ENCODE data around the gene AQP9. TPM values are rescaled to one million over a fixed set of nuclear protein-coding genes. Genes with fewer than 3 reads are reported as not detected.

Gene AQP9
- total RNA-seq, 4 donors from 2014 or later = 0.50 to 5.1 (median 3.0) TPM; not detected in 1

GRCh38 chr15:58228718-58229117 is 90.5 kb downstream of the AQP9 start:
- Histone ChIP-seq H3K27ac (no peak overlapping the region), H3K4me1 (peaks cover 0 to 30% (median 10%) of the 10 kb centered on the region in 3 donors), H3K36me3 (no peaks in the 10 kb centered on the region), H3K4me3 (no peak overlapping the region), H3K27me3 (no peaks in the 10 kb centered on the region), H3K9me3 (no peaks in the 10 kb centered on the region)
- TF ChIP-seq POLR2A (IDR thresholded peaks at IDR 0.05) = no peak
- 8 to 11% methylated on average over 1 of the region's 1 CpG for WGBS, 2 donors (ENCODE audit: low coverage in 1 of 2)
- no peak for ATAC-seq

- no peaks in the 10 kb centered on the region for H3K27me3 ChIP-seq
- 31 to 32% methylated on average over 6 to 8 of the region's 8 CpGs for WGBS, 2 donors (ENCODE audit: low coverage in 1 of 2)
- no peaks in the 10 kb centered on the region for H3K36me3 ChIP-seq
- H3K27ac ChIP-seq = no peak overlapping the region
- no peak for ATAC-seq
- no peak overlapping the region for H3K4me3 ChIP-seq
- H3K9me3 ChIP-seq = no peaks in the 10 kb centered on the region
- H3K4me1 ChIP-seq = peaks cover 0 to 24% (median 10%) of the 10 kb centered on the region in 3 donors
- TF ChIP-seq POLR2A (IDR thresholded peaks at IDR 0.05) (no peak), CTCF (IDR thresholded peaks at IDR 0.05) (no peak), EP300 (IDR thresholded peaks at IDR 0.05) (no peak), POLR2AphosphoS5 (IDR thresholded peaks at IDR 0.05) (no peak)
Observed at GRCh38 chr15:58229297-58229768, 91.2 kb downstream of the AQP9 start.

GRCh38 chr15:58232281-58233065 is 94.3 kb downstream of the AQP9 start:
- Histone ChIP-seq H3K27ac (no peak overlapping the region), H3K4me1 (peaks cover 0 to 21% (median 10%) of the 10 kb centered on the region in 3 donors), H3K4me3 (no peak overlapping the region), H3K36me3 (no peaks in the 10 kb centered on the region), H3K27me3 (no peaks in the 10 kb centered on the region), H3K9me3 (no peaks in the 10 kb centered on the region)
- WGBS, 2 donors (ENCODE audit: low coverage in 1 of 2) = 83% methylated on average over 2 of the region's 3 CpGs; no CpG with 5 or more reads in 1 of the 2 donors
- no peak for ATAC-seq
- TF ChIP-seq CTCF (IDR thresholded peaks at IDR 0.05) = no peak
- no peak for TF ChIP-seq EP300 (IDR thresholded peaks at IDR 0.05)
- no peak for TF ChIP-seq POLR2A (IDR thresholded peaks at IDR 0.05)
- no peak for TF ChIP-seq POLR2AphosphoS5 (IDR thresholded peaks at IDR 0.05)

GRCh38 chr15:58233341-58233740 is 95.2 kb downstream of the AQP9 start:
- no peaks in the 10 kb centered on the region for H3K36me3 ChIP-seq
- no peak for ATAC-seq
- no peak for TF ChIP-seq EP300 (IDR thresholded peaks at IDR 0.05)
- TF ChIP-seq POLR2AphosphoS5 (IDR thresholded peaks at IDR 0.05) = no peak
- TF ChIP-seq POLR2A (IDR thresholded peaks at IDR 0.05) = no peak
- TF ChIP-seq CTCF (IDR thresholded peaks at IDR 0.05) = no peak
- peaks cover 0 to 13% (median 10%) of the 10 kb centered on the region in 3 donors for H3K4me1 ChIP-seq
- H3K4me3 ChIP-seq = no peak overlapping the region
- H3K27ac ChIP-seq = no peak overlapping the region
- no peaks in the 10 kb centered on the region for H3K9me3 ChIP-seq
- H3K27me3 ChIP-seq = no peaks in the 10 kb centered on the region
- 100% methylated on average over 1 of the region's 1 CpG; no CpG with 5 or more reads in 1 of the 2 donors for WGBS, 2 donors (ENCODE audit: low coverage in 1 of 2)

Small RNAs within 50 kb of the gene (small RNA-seq; reads per million reads assigned to genes)
- 0 reads per million in 4 donors for gene MTCO3P23

Other genes starting within 250 kb of the AQP9 start
- gene ALDH1A2, start 72.7 kb upstream of the AQP9 start, total RNA-seq = 10 to 100 TPM in 2 of 4 donors, 1 to 10 TPM in 2; 5.5 to 41.5 (median 15.1) TPM

All from gastroesophageal sphincter (tissue), 4 donors.